Astrocyte of the cerebellum (primary cell): ENCODE data around the gene PIK3CD.

Experiments
- DNase-seq: peaks from one replicate; pipeline ENCODE4 v3.0.0-alpha.2; 2011; ENCODE audit warnings: low read depth
- H3K4me3 ChIP-seq: 2 replicates; pipeline ENCODE4 v1.5.1; 2011; ENCODE audit warnings: mild to moderate bottlenecking, low read depth, low read length, moderate library complexity
- CTCF ChIP-seq: IDR thresholded peaks from 2 replicates; pipeline ENCODE4 v1.5.1; 2012; ENCODE audit warnings: low read length, low read depth, moderate library complexity, mild to moderate bottlenecking; ENCODE audit errors: missing control alignments
- in situ Hi-C: cut with HindIII; loops from 2 replicates; pipeline ENCODE4 v1.10.0; 2017; ENCODE audit warnings: low sequenced_read_pairs

PIK3CD gene

GRCh38 chr1:9653491-9654050, 2.0 kb downstream of the PIK3CD start:
- no peak for DNase-seq
- H3K4me3 ChIP-seq: no peak overlapping the region
- no peak for TF ChIP-seq CTCF
- in situ Hi-C loops: no loop called here

GRCh38 chr1:9654051-9654833, 2.7 kb downstream of the PIK3CD start:
- TF ChIP-seq CTCF: no peak
- H3K4me3 ChIP-seq: no peak overlapping the region
- DNase-seq: no peak
- in situ Hi-C loops: no loop called here

- in situ Hi-C loops: no loop called here
- no peak for DNase-seq
- TF ChIP-seq CTCF: no peak
- H3K4me3 ChIP-seq: no peak overlapping the region
These were observed 3.5 kb downstream of the PIK3CD start for GRCh38 chr1:9654834-9655723.

- no peak overlapping the region for H3K4me3 ChIP-seq
- in situ Hi-C loops: no loop called here
- no peak for TF ChIP-seq CTCF
- no peak for DNase-seq
These were observed 4.3 kb downstream of the PIK3CD start for GRCh38 chr1:9655836-9656235.

GRCh38 chr1:9657521-9658032, 6.0 kb downstream of the PIK3CD start:
- in situ Hi-C loops: no loop called here
- no peak for DNase-seq
- H3K4me3 ChIP-seq: no peak overlapping the region
- no peak for TF ChIP-seq CTCF

- no peak for TF ChIP-seq CTCF
- H3K4me3 ChIP-seq: no peak overlapping the region
- in situ Hi-C loops: no loop called here
- no peak for DNase-seq
These were observed 6.7 kb downstream of the PIK3CD start for GRCh38 chr1:9658199-9658598.
